Progenitor cell of endocrine pancreas (in vitro differentiated cells): ENCODE results near the gene KCND1. TPM values are rescaled to one million over a fixed set of nuclear protein-coding genes. Genes with fewer than 3 reads are reported as not detected.
A peak's percentile ranks its signal among the peaks of the same experiment; 100 is the strongest.

Experiments
- DNase-seq: peaks from one replicate; pipeline ENCODE4 v3.0.0; 2021; ENCODE audit warnings: low spot score; ENCODE audit not compliant: unreplicated experiment
- H3K27ac Mint-ChIP-seq: 2 replicates; pipeline ENCODE4 v1.8.0; 2021; ENCODE audit warnings: mild to moderate bottlenecking, moderate library complexity, mixed read lengths
- H3K27me3 Mint-ChIP-seq: 2 replicates; pipeline ENCODE4 v1.8.0; 2021; ENCODE audit warnings: mixed read lengths
- H3K36me3 Mint-ChIP-seq: 2 replicates; pipeline ENCODE4 v1.8.0; 2022; ENCODE audit warnings: mixed read lengths; ENCODE audit not compliant: insufficient read depth
- H3K4me1 Mint-ChIP-seq: 2 replicates; pipeline ENCODE4 v1.8.0; 2021; ENCODE audit warnings: low read depth, mixed read lengths
- H3K4me3 Mint-ChIP-seq: 2 replicates; pipeline ENCODE4 v1.8.0; 2021; ENCODE audit warnings: low read depth, mild to moderate bottlenecking, moderate library complexity, mixed read lengths
- H3K9me3 Mint-ChIP-seq: 2 replicates; pipeline ENCODE4 v1.8.0; 2021; ENCODE audit warnings: low read depth, mixed read lengths
- long read RNA-seq: library from polyadenylated mRNA; unstranded; transcript quantifications from one replicate; pipeline ENCODE4 v2.0.0, GENCODE V29; 2020
- total RNA-seq: library from RNA; stranded (reverse); gene quantifications from 2 replicates; pipeline ENCODE4 v1.2.1, GENCODE V29; 2021
- TF ChIP-seq, protein P1 (sequence below): fragments of 200-600 bp; sonication (generic); IDR thresholded peaks from one replicate; pipeline ENCODE4 v1.5.0; 2021; ENCODE audit warnings: antibody characterized with exemption, mild to moderate bottlenecking; ENCODE audit not compliant: unreplicated experiment

KCND1 gene
- 8.0 and 8.2 TPM in 2 replicates for total RNA-seq
- long read RNA-seq, full-length matches to known transcripts = 1 of 4 reads
- long read RNA-seq, partial matches to known transcripts = 0 of 4 reads
- long read RNA-seq, other reads (novel, unspliced or antisense) = 3 of 4 reads

DNA sequence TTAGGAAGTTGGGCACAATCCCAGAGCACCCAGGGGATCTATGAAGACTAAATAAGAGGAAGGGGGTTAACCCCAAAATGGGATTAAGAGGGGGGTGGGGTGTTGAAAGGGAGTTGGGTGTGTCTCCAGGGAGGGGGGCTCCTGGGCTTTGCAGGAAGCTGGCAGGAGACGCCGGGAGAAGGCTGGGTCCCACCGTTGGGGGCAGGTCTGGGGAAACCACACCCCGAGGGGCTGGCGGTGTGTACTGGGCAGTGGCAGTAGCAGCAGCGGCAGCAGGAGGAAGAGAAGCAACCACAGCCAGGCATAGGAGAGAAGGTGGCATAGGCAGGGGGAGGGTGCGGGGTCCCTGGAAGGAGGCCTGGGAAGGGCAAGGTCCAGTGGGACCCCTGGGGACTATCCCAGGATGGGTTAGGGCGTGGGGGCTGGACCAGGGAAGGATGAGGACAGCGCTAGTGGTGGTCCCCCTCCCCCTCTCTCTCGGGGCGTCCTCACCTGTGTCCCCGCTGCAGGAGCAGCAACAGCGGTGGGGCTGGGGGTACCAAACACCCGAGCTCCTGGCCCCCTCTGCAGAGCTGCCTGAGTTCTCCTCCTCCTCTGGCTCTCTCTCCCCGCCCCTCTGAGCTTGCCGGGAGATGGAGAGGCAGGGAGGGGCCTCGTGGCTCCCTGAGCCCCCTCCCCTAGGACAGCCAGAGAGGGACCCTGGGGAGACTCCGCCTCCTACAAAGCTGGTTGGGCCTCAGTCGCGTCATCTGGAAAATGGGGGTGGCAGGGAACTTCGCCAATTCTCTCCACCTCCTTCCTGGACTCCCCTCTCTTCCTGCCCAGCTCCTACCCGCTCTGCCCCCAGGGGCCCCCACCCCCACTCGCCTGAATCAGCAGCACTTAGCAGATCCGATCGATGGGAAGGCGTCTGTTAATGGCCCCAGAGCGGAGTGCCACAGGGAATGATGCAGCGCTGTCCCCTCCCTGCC lies at the start of gene KCND1:
Gene KCND1 (minus strand): TSS at position 596 of the 971 bp plus-strand sequence. CDS start 1,573 bp downstream, outside the sequence.
- peaks cover 5% of the 10 kb centered on the region for H3K4me1 Mint-ChIP-seq
- peak within 1 kb of the TSS; percentile 87 for H3K27ac Mint-ChIP-seq
- H3K4me3 Mint-ChIP-seq = peak within 1 kb of the TSS; percentile 69
- H3K9me3 Mint-ChIP-seq = peaks cover 15% of the 10 kb centered on the region
- TF ChIP-seq, protein P1, sequence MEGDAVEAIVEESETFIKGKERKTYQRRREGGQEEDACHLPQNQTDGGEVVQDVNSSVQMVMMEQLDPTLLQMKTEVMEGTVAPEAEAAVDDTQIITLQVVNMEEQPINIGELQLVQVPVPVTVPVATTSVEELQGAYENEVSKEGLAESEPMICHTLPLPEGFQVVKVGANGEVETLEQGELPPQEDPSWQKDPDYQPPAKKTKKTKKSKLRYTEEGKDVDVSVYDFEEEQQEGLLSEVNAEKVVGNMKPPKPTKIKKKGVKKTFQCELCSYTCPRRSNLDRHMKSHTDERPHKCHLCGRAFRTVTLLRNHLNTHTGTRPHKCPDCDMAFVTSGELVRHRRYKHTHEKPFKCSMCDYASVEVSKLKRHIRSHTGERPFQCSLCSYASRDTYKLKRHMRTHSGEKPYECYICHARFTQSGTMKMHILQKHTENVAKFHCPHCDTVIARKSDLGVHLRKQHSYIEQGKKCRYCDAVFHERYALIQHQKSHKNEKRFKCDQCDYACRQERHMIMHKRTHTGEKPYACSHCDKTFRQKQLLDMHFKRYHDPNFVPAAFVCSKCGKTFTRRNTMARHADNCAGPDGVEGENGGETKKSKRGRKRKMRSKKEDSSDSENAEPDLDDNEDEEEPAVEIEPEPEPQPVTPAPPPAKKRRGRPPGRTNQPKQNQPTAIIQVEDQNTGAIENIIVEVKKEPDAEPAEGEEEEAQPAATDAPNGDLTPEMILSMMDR = no peak
- H3K27me3 Mint-ChIP-seq = no peaks in the 10 kb centered on the region
- DNase-seq = peak; percentile 31
- H3K36me3 Mint-ChIP-seq = peaks cover 11% of the 10 kb centered on the region

DNA sequence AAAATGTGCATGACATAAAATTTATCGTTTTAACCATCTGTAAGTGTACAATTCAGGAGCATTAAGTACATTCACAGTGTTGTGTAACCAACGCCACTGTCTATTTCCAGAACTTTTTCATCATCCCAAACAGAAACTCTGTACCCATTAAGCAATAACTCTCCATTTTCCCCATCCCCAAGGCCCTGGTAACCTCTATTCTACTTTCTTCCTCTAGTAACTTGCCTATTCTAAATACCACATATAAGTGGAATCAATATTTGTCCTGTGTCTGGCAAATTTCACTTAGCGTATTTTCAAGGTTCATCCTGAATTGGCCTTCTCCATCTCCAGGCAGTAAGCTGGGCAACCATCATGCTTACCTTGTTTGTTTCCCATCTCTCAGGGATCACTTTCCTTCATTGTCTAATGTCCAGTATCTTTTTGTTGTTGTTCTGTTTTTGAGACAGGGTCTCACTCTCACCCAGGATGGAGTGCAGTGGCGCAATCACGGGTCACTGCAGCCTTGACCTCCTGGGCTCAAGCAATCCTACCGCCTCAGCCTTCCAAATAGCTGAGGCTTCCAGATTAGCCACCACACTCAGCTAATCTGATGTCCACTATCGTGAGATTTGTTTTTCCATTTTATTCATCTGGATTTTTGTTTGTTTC lies 48.1 kb upstream of the KCND1 start:
- peaks cover 4% of the 10 kb centered on the region for H3K36me3 Mint-ChIP-seq
- TF ChIP-seq, protein P1 = no peak
- no peak overlapping the region for H3K27ac Mint-ChIP-seq
- no peaks in the 10 kb centered on the region for H3K9me3 Mint-ChIP-seq
- no peaks in the 10 kb centered on the region for H3K27me3 Mint-ChIP-seq
- H3K4me1 Mint-ChIP-seq = no peaks in the 10 kb centered on the region
- H3K4me3 Mint-ChIP-seq = no peak overlapping the region
- DNase-seq = no peak

DNA sequence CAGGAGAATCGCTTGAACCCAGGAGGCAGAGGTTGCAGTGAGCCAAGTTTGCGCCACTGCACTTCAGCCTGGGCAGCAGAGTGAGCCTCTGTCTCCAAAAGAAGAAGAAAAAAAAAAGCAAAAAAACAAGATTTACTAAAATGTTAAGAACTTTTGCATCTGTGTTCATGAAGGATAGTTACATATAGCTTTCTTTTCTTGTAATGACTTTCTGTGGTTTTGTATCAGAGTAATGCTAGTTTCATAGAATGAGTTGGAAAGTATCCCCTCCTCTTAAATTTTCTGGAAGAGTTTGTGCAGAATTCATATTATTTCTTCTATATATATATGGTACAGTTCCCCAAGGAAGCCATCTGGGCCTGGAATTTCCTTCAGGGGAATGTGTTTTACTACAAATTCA lies 47.4 kb upstream of the KCND1 start:
- Mint-ChIP-seq H3K4me3 (no peak overlapping the region), H3K27me3 (no peaks in the 10 kb centered on the region), H3K27ac (no peak overlapping the region), H3K9me3 (no peaks in the 10 kb centered on the region), H3K36me3 (no peaks in the 10 kb centered on the region), H3K4me1 (no peaks in the 10 kb centered on the region)
- TF ChIP-seq, protein P1 = no peak
- DNase-seq = no peak

DNA sequence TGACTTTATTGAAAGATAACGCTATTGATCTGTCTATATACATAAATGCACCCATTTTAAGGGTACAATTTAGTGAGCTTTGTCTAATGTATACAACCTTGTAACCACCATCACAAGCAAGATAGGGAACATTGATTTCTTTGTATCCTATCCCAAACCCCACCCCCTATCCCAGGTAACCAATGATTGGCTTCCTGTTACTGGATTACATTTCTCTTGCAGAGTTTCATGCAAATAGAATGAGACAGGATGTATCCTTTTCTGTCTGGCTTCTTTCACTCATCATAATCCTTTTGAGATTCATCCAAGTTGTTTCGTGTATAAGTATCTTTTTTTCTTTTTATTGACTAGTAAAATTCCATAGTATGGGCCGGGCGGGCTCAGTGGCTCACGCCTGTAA lies 32.1 kb upstream of the KCND1 start:
- no peak overlapping the region for H3K27ac Mint-ChIP-seq
- DNase-seq = no peak

More for the DNA sequence above, 32.1 kb upstream of the KCND1 start:
- Mint-ChIP-seq H3K9me3 (peaks cover 7% of the 10 kb centered on the region), H3K4me3 (peak overlapping the region; percentile 37), H3K36me3 (no peaks in the 10 kb centered on the region), H3K4me1 (peaks cover 11% of the 10 kb centered on the region), H3K27me3 (no peaks in the 10 kb centered on the region)
- TF ChIP-seq, protein P1 = no peak
